Stimulated activated naive CD8-positive, alpha-beta T cell treated with anti-CD3 and anti-CD28 coated beads, Interleukin-15, Interleukin-2, amounts not matched to agents 100 ng/mL and 50 ng/mL, for 24 hours (primary cell): ENCODE data around the gene ATP11A.

Experiments
- H3K27ac Mint-ChIP-seq: one replicate; pipeline ENCODE4 v1.8.0; 2021; ENCODE audit warnings: mild to moderate bottlenecking, mixed read lengths
- H3K27me3 Mint-ChIP-seq: one replicate; pipeline ENCODE4 v1.8.0; 2021; ENCODE audit warnings: mixed read lengths
- H3K36me3 Mint-ChIP-seq: one replicate; pipeline ENCODE4 v1.8.0; 2021; ENCODE audit warnings: low read depth, mixed read lengths
- H3K4me1 Mint-ChIP-seq: one replicate; pipeline ENCODE4 v1.8.0; 2021; ENCODE audit warnings: low read depth, mixed read lengths
- H3K4me3 Mint-ChIP-seq: one replicate; pipeline ENCODE4 v1.8.0; 2021; ENCODE audit warnings: mild to moderate bottlenecking, mixed read lengths
- H3K9me3 Mint-ChIP-seq: one replicate; pipeline ENCODE4 v1.8.0; 2021; ENCODE audit warnings: mixed read lengths

The ATP11A gene

GRCh38 chr13:112931028-112931934 lies 241.4 kb downstream of the ATP11A start:
- H3K36me3 Mint-ChIP-seq, result no peaks in the 10 kb centered on the region
- no peak overlapping the region for H3K4me3 Mint-ChIP-seq
- H3K27ac Mint-ChIP-seq, result no peak overlapping the region
- H3K27me3 Mint-ChIP-seq, result peaks cover 50% of the 10 kb centered on the region
- no peaks in the 10 kb centered on the region for H3K9me3 Mint-ChIP-seq
- H3K4me1 Mint-ChIP-seq, result no peaks in the 10 kb centered on the region

DNA sequence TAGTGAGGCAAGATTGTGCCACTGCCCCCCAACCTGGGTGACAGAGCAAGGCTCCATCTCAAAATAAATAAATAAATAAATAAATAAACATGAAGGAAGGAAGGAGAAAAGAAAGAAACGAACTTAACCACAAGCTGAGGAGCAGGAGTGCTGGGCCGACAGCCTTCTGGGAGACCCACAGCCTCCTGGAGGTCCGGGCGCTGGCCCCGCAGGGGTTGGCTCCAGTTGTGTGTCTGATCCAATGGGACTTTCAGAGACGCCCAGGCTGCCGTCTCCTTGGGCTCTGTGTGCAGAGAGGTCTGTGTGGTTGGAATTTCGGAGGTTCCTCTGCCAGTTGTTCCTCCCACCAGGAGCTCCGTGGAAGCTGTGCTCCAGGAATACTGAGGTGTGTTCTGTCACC lies 243.1 kb downstream of the ATP11A start:
- Mint-ChIP-seq H3K36me3 (no peaks in the 10 kb centered on the region), H3K4me3 (no peak overlapping the region), H3K4me1 (no peaks in the 10 kb centered on the region), H3K27me3 (peaks cover 40% of the 10 kb centered on the region), H3K9me3 (no peaks in the 10 kb centered on the region), H3K27ac (no peak overlapping the region)

DNA sequence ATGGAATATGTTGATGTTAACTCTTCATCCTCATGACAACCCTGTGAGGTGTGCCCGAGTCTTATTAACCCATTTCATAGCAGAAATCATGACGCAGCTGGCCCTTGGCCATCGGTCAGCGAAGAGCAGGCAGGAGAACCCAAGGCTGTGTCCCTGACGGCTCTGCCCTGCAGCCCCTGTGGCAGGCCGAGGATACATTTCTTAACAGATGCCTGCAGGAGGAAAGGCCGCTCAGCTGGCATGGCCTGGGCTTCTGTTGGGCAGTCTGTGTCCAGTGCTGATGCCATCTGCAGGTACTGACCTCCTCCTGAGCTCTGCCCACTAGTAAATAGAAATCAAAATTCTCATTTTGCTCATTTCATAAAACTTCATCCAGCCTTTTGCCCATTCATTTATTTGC lies 243.8 kb downstream of the ATP11A start:
- Mint-ChIP-seq H3K36me3 (no peaks in the 10 kb centered on the region), H3K27me3 (peaks cover 33% of the 10 kb centered on the region), H3K9me3 (no peaks in the 10 kb centered on the region), H3K4me3 (no peak overlapping the region), H3K4me1 (no peaks in the 10 kb centered on the region), H3K27ac (no peak overlapping the region)

- H3K27ac Mint-ChIP-seq, result no peak overlapping the region
- H3K36me3 Mint-ChIP-seq, result no peaks in the 10 kb centered on the region
- peaks cover 29% of the 10 kb centered on the region for H3K27me3 Mint-ChIP-seq
- no peaks in the 10 kb centered on the region for H3K9me3 Mint-ChIP-seq
- no peak overlapping the region for H3K4me3 Mint-ChIP-seq
- no peaks in the 10 kb centered on the region for H3K4me1 Mint-ChIP-seq
Measured at GRCh38 chr13:112934078-112934477, 244.2 kb downstream of the ATP11A start.
